Lower lobe of right lung (tissue), 2 donors: ENCODE results near the gene MKNK2. TPM values are rescaled to one million over a fixed set of nuclear protein-coding genes. Genes with fewer than 3 reads are reported as not detected.
A peak's percentile ranks its signal among the peaks of the same experiment; 100 is the strongest.

ENCODE experiments used
- ATAC-seq, 2 donors: fragments of 200-7000 bp; cut with Tn5 transposase; one replicate each; pipeline ENCODE4 v1.9.1; 2020 to 2022; ENCODE audit warnings: mild to moderate bottlenecking in 2 of 2, moderate library complexity in 2 of 2
- DNase-seq: peaks from one replicate; pipeline ENCODE4 v3.0.0-alpha.2; 2020
- H3K27ac ChIP-seq: fragments of 200-600 bp; one replicate; pipeline ENCODE4 v1.8.0; 2022
- H3K27me3 ChIP-seq: fragments of 200-600 bp; one replicate; pipeline ENCODE4 v1.8.0; 2022; ENCODE audit warnings: low read depth
- H3K36me3 ChIP-seq: fragments of 200-600 bp; one replicate; pipeline ENCODE4 v1.8.0; 2022; ENCODE audit warnings: mild to moderate bottlenecking
- H3K4me1 ChIP-seq: fragments of 200-600 bp; one replicate; pipeline ENCODE4 v1.8.0; 2022
- H3K4me3 ChIP-seq: fragments of 200-600 bp; one replicate; pipeline ENCODE4 v1.8.0; 2022; ENCODE audit warnings: mild to moderate bottlenecking
- H3K9me3 ChIP-seq: fragments of 200-600 bp; one replicate; pipeline ENCODE4 v1.8.0; 2022
- intact Hi-C: fragments of 100-400 bp; cut with DNase I; formaldehyde crosslinking; loops from one replicate; pipeline ENCODE4 v1.11.0; 2022
- total RNA-seq: library from RNA; stranded (reverse); fragmentation: NEBNext Ultra II Directional; extraction: Animal tissue kit (Norgen Biotek cat#: 25700); gene quantifications from one replicate; pipeline ENCODE4 v1.2.1, GENCODE V29; 2021
- TF ChIP-seq, protein P1 (sequence below): fragments of 200-600 bp; IDR thresholded peaks from one replicate; pipeline ENCODE4 v1.8.0; 2022; ENCODE audit warnings: antibody characterized with exemption, mild to moderate bottlenecking
- donor health status: DM: no; HTN: yes; CAD: no; lungs with severe emphysema.

Gene MKNK2
- total RNA-seq, 1 donor from 2014 or later: 268 TPM

DNA sequence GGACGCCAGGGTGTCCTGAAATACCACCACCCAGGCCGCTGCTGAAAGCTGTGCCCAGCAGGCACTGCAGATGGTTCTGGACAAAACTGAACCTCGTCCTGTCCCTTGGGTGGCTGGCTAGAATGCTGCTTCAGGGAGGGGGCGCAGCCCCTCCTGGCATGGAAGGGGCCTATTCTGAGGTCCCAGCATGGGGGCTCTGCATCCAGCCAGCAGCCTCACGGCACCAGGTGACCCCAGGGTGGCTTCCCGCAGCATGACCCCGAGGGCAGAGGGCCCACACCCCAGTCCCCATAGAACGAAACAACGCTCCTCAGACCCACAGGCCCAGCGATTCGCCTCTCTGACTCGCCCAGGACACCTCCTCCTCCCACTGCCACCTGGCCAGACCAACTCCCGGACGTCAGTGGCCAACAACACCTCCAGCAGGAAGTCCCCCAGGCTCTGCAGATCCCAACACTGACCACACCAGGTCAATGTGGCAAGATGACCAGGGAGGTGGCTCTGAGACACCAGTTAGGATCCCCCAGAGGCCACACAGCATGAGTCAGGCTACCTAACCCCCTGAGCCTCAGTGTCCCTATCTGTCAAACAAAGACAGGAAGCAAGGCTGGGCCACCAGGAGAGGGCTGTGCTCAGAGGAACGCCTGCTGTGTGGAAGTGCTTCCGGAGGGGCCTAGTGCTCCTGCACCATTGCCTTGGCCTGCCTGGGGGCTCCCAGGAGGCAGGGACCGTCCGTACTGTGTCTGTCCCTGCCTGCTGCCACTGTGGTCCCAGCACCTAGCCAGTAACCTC, 6.1 kb downstream of the MKNK2 start:
- Histone ChIP-seq H3K36me3 (peaks cover 88% of the 10 kb centered on the region), H3K4me3 (no peak overlapping the region), H3K27ac (peak overlapping the region; percentile 56), H3K9me3 (no peaks in the 10 kb centered on the region), H3K4me1 (peaks cover 96% of the 10 kb centered on the region), H3K27me3 (no peaks in the 10 kb centered on the region)
- TF ChIP-seq, protein P1, sequence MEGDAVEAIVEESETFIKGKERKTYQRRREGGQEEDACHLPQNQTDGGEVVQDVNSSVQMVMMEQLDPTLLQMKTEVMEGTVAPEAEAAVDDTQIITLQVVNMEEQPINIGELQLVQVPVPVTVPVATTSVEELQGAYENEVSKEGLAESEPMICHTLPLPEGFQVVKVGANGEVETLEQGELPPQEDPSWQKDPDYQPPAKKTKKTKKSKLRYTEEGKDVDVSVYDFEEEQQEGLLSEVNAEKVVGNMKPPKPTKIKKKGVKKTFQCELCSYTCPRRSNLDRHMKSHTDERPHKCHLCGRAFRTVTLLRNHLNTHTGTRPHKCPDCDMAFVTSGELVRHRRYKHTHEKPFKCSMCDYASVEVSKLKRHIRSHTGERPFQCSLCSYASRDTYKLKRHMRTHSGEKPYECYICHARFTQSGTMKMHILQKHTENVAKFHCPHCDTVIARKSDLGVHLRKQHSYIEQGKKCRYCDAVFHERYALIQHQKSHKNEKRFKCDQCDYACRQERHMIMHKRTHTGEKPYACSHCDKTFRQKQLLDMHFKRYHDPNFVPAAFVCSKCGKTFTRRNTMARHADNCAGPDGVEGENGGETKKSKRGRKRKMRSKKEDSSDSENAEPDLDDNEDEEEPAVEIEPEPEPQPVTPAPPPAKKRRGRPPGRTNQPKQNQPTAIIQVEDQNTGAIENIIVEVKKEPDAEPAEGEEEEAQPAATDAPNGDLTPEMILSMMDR: no peak
- intact Hi-C loops: no loop called here
- no peak for DNase-seq
- no peak for ATAC-seq

DNA sequence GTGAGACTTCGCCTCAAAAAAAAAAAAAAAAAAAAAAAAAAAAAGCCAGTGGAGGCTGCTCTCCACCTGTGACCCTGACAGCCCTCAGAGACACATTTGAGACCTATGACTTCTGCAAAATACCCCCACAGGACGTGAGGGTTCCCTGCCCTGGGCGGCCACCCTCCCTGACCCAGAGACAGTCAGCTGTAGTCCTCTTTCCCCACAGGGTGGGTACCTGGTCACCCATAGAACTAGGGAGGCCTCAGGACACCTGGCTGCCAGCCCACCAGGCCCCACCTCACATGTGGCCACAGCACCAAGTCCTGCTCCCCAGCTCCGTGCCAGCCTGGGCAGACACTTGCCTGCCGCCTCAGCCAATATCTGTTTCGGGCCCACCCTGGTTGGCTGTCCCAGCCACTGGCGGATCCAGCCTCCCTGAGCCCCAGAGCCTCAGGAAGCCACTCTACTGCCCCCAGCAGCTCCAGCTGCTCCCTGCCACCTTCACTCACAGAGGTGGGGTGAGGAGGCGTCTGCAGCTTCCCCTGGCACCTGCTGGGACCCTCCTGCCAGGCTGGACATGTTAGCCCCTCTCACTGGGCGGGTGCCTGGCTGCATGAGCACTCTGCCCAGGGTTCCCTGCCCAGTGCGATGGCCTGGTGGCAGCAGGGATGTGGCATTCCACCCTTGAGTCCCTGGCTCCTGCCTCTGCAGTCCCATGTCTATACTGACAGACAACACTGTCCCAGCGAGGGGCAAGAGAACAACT, 6.9 kb downstream of the MKNK2 start:
- peaks cover 91% of the 10 kb centered on the region for H3K4me1 ChIP-seq

DNA sequence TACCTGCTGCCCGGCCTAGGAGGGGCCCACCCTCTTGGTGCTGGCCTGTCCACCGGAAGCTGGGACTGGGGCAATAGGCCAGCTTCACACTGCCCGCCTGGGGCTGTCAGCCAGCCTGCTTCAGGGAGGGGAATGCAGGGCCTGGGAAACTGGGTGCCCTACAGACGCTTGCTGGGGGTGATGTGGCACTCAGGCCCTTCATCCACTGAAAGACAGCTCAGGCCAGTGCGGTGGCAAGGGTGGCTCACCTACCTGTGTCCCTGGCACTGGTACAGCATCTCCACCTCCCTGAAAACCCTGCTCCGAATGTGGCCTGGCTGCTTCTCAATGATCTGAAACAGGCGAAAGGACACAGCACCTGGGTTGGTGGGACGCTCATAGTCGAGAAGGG, 7.8 kb downstream of the MKNK2 start:
- Histone ChIP-seq H3K4me3 (no peak overlapping the region), H3K4me1 (peaks cover 82% of the 10 kb centered on the region), H3K36me3 (peaks cover 91% of the 10 kb centered on the region), H3K27me3 (no peaks in the 10 kb centered on the region), H3K27ac (peak overlapping the region; percentile 88), H3K9me3 (no peaks in the 10 kb centered on the region)
- ATAC-seq (no peak), DNase-seq (peak; percentile 46)
- intact Hi-C loops: no loop called here
- TF ChIP-seq, protein P1: no peak

More for the DNA sequence above, 6.9 kb downstream of the MKNK2 start:
- no peak overlapping the region for H3K4me3 ChIP-seq
- DNase-seq (no peak), ATAC-seq (no peak)
- no peaks in the 10 kb centered on the region for H3K9me3 ChIP-seq
- H3K27me3 ChIP-seq: no peaks in the 10 kb centered on the region
- peaks cover 91% of the 10 kb centered on the region for H3K36me3 ChIP-seq
- peak overlapping the region; percentile 56 for H3K27ac ChIP-seq
- TF ChIP-seq, protein P1: no peak
- intact Hi-C loops: no loop called here

DNA sequence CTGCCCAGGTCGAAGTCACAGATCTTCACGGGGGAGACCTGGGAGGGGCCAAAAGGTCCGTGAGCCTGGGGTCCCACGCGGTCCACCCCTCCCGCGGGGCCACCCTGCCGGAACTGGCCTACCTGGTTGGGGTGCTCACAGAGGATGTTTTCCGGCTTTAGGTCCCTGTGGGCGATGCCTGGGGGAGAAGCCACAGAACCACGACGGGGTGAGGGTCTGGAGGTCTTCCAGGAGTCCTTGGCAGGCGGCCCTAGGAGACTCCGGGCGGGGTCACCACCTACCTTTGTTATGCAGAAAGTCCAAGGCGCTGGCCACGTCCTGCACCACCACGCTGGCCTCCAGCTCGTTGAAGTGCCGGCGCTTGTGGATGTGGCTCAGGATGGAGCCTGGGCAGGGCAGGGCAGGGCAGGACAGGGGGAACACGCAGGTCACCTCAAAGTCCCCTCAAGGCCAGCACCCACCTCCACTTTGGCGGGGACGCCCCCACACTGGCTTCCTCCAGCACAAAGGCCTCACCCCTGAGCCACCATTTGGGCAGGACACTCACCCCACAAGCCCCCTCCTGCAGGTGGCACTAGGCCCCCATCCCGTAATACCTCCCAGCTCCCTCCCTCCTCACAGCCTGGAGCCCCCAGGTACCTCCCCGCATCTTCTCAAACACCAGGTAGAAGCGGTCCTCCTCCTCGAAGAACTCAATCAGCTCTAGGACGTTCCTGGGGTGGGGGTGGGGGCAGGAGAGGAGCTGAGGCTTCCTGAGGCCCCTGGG, 8.4 kb downstream of the MKNK2 start:
- intact Hi-C loops: no loop called here
- peak; percentile 6 to 15 for ATAC-seq
- Histone ChIP-seq H3K27ac (peak overlapping the region; percentile 88), H3K9me3 (no peaks in the 10 kb centered on the region), H3K27me3 (no peaks in the 10 kb centered on the region), H3K36me3 (peaks cover 91% of the 10 kb centered on the region), H3K4me1 (peaks cover 76% of the 10 kb centered on the region), H3K4me3 (peak overlapping the region; percentile 45)
- DNase-seq: peak; percentile 66
- TF ChIP-seq, protein P1: no peak
